DND-41 (cell line): ENCODE measurements around the gene GPR31.
"Not testable (repeated sequence)": the region's sequence is repeated elsewhere in the genome, so short reads cannot be mapped to it uniquely, and the experiment has no call there.

Source experiments
- CTCF ChIP-seq: IDR thresholded peaks from 2 replicates; pipeline ENCODE4 v1.5.1; 2012; ENCODE audit warnings: borderline replicate concordance, low read length, moderate library complexity, mild to moderate bottlenecking; ENCODE audit not compliant: poor library complexity, severe bottlenecking; ENCODE audit errors: extremely low read depth
- EZH2 ChIP-seq: IDR thresholded peaks from 3 replicates; pipeline ENCODE4 v1.6.1; 2012; ENCODE audit warnings: borderline replicate concordance, low read depth, mild to moderate bottlenecking, moderate library complexity, low read length, inconsistent platforms; ENCODE audit not compliant: severe bottlenecking

- TF ChIP-seq CTCF, EZH2: not testable (repeated sequence)
These were observed 13.5 kb upstream of the GPR31 start for GRCh38 chr6:167171300-167171699.
